NCI-H526 (cell line): ENCODE measurements around the gene CHERP.
"Not testable (repeated sequence)": the region's sequence is repeated elsewhere in the genome, so short reads cannot be mapped to it uniquely, and the experiment has no call there.

Experiments used
- DNase-seq, 2 experiments: peaks; one replicate each; lab custom pipeline; 2025; lab: John Stamatoyannopoulos, UW

The CHERP gene

DNA sequence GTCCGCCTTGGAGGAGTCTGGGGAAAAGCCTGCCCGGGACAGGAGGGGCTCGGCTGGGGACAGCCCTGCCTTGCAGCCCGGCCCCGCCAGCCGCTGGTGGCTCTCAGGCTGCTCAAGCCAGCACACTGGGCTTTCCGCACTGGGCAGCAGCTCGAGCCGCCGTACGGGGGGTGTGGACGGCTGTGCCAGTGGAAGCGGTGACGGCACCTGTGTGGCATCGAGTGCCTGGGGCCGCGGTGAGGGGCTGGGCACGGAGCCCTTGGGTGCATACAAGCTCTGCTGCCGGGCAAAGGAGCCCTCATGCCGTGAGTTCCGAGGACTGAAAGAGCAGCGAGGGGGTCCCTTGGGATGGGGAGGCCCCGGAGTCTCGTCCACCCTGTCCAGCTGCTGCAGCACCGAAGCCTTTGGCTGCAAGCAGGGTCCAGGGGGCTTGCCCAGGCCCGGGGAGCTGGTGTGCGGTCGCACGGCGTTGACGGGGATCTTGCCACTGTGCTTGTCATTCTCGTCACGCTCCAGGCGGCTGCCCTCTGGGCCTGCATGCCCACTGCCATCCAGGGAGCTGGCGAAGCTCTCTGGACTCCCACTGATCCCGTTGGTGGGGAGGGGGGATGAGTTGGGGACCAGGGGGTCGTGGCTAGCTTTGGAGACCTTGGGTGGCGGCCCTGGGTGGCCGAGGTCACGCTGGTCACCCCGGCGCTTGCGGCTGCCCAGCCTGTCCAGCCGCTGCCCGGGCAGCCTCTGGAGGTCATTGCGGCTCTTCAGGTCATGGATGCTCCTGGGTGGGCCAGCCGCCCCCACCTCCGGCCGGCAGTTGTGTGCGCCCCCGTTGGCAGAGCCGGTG, 34.7 kb upstream of the CHERP start:
- no peak for DNase-seq

DNA sequence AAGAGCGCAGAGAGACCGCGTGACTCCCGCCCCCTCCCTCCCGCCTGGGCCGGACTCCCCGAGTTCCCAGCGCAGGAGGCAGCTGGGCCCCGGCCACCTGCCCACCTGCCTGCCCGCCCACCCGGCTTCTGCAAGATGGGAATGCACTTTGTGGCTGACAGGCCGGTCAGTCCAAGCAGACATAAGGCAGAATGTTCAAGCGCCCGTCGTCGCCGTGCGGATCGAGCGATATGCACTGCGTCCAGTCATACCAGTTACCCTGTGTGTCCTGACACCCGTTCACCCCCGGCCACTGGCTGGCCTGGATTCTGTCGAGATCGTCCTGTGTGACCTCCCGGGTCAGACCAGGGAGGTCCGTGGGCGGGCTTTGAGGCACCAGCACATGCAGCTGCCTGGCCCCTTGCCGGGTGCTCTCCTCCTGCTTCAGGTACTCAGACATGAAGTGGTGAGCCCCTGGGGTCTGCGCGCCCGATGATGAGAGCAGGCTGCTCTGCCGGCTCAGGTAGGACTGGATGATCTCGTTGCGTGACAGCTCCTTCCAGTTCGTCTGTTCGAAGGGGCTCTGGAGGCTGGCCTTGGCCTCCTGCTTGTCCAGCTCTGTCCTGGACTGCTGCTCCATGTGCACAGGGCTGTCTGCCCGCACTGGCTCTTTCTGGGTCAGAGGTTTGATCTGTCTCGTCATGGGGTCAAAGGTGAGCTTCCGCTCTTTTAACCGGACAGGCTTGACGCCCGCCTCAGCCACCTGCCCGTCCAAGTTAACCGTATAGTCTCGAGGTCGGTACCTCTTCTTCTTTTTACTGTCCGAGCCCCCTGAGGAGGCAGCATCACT, 33.8 kb upstream of the CHERP start:
- no peak for DNase-seq

DNA sequence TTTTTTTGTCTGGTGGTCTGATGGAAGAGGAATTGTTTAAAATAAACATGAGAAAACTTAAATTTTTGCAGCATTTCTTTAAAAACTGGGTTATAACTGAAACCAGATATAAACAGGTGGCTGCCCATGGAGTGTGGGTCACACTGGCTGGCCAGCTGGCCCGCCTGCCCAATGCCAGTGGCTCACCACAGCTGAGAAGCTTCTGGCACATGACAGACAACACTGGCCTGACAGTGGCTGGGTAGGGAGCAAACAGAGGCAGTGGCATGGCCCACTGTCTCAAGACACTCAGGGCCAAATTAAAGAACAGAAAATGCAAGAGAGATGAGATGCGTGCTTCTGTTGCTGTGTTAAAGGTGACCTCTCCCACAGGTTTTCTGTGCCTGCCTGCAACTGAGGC, 33.0 kb upstream of the CHERP start:
- DNase-seq = no peak

DNA sequence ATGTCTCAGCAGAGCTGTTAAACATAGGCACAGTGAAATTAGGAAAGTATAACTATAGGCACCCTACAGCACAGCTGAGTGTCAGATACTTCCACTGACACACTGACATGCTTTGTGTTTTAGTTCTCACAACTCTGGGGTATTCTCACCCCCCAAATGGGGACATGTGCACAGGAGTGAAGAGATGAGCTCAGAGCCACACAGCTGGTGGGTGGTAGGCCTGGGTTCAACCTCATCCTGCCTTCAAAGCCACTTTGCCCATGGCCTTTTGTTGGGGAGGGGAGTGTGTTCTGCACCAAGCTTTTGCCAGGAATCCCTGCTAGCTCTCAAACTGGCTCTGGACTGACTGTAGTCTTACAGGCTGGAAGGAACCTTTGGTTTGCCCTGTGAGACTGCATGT, 31.7 kb upstream of the CHERP start:
- DNase-seq = no peak

DNA sequence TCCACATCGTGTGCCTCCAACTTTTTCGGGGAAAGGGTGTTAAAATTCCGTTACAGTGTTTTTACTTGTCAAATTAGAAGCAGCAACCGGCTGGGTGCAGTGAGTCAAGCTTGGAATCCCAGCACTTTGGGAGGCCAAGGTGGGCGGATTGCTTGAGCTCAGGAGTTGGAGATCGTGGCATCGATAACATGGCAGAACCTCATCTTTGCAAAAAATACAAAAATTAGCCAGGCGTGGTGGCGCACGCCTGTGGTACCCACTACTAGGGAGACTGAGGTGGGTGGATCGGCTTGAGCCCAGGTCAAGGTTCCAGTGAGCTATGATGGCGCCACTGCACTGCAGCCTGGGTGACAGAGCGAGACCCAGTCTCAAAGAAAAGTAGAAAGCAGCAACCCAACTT, 31.1 kb upstream of the CHERP start:
- no peak for DNase-seq

DNA sequence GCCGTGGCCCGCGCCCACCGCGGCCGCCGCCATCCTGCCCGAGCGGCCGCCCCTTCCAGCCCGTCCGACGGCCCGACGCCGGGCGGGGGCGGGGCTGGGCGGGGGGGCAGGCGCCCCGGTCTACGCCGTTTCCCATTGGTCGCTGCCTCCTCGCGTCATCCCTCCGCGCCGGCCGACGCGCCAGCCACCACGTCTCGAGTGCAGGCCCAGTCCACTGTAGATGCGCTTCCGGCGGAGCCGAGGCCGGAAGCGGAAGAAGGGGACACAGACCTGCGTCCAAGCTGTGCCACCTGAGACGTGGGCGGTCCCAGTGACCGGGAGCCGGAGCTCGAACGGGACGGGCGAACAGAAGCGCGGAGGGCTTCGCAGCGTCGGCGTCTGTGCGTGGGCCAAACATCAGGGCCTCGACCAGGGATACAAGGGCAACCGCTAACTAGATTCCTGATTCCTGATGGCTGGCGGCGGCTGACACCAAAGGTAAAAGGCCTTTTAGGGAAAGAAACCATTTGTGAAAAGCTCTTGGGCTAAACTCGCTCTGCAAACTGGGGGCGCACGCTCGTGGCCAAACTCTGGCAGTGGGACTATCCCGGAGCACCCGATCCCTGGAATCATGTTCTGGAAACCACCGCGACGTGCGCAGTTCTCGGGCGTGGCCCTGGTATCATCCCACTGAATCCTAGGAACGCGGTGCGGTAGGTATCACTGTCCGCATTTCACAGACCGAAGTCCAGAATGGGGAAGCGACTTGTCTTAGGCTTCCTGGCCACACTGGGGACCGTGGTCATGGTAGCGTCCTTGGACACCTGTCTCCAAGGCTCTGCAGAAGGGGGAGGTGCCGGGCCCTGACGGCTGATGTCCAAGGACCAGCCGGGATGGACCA, 30.3 kb upstream of the CHERP start, which contains the start of gene SLC35E1:
SLC35E1 (minus strand) TSS at position 84 of the 880 bp plus-strand sequence; CDS start at position 33, 51 bp downstream.
- peak; percentile 91 to 94 for DNase-seq

DNA sequence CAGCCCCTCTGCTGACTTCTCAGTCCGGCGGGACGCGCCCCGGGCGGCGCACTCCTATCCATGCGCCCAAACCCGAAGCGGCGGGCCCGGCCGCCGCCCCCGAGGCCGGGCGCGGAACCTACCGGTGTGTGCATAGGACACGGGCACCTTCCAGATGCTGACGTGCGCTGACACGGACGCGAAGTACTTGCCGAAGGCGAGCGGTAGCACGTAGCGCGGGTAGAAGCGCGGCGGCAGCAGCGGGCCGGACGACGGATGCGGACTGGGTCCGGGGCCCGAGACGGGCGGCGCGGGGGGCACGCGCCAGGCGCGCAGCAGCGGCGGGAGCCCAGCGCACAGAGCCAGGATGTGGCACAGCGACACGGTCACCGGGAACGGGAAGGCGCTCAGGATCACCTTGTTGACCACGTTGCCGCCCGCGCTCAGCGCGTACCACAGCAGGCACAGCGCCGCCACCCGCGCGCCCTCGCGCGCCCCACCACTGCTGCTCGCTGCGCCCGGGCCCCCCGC, 29.6 kb upstream of the CHERP start:
- DNase-seq = peak in 1 of 2 experiments; percentile 36

DNA sequence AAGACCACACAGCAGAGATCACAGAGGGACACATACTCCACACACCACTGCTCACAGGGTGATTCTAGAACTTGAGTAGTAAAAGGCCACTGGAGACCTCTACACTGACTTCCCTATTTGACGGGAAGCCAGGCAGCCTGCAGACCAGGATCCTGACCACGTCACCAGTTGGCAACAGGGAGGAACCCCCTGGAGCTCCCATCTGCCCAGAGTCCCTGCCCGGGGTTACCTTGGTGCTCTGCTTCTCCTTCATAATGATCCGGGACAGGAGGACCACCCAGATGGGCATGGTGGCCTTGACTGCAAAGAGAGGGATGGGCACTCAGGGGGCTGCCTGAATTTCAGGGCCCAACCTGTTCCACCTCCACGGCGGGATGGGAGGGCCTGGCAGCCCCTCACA, 29.0 kb upstream of the CHERP start:
- no peak for DNase-seq

DNA sequence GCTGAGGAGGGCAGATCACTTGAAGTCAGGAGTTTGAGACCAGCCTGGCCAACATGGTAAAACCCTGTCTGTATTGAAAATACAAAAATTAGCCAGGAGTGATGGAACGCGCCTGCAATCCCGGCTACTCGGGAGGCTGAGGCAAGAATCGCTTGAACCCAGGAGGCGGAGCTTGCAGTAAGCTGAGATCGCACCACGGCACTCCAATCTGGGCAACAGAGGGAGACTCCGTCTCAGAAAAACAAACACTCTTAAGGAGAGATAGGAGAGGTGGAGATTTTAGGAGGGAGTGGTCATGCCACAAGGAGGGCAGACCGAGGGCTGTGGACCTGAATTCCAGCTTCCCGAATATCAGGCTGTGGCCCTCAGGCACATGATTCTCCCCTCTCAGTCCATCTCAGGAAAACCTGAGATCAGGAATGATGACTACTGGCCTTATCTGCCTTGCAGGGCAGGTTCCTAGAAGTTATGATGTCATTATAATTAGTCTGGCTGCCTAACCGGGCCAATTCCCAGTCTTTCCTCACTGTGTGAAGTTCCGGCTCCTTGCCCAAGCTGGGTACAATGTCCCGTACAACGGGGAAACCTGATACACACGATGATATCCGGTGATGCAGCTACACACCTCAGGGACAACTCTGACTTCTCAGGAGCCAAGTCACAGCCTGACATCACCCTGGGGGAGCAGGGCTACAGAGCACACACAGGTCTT, 27.5 kb upstream of the CHERP start:
- no peak for DNase-seq

DNA sequence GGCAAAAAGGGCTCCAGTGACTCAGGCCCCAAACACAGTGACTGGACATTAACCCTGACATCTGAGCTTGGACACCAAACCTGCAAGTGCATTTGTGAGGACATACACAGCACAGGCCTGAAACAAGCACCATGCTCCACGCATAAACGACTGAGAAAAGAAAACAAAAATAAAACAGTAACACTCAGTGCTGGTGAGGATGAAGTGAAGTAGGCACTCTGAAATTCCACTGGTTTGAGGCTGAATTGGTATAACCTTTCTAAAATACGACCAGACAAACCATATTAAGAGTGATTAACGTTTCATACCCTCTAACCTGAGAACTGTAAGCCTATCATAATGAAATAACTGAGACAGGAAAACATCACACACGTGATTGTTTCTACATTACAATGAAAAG, 24.5 kb upstream of the CHERP start:
- DNase-seq = no peak

DNA sequence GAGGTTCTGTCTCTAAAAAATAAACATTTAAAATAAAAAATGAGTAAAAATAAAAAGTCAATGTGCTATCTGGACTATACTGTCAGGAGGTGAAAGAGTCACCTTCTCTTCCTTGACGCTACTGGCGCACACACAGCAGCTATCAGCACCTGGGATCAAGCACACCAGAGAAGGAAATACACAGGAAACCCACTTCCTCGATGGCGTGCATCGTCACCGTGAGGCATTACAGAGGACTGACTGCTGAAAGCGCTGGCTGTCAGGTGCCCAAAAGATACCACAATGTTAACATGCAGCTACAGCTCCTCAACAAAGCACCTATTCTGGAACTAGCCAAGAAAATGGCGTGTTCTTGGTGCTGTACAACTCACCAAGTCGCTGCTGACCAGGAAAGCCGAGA, 23.9 kb upstream of the CHERP start:
- DNase-seq = no peak

DNA sequence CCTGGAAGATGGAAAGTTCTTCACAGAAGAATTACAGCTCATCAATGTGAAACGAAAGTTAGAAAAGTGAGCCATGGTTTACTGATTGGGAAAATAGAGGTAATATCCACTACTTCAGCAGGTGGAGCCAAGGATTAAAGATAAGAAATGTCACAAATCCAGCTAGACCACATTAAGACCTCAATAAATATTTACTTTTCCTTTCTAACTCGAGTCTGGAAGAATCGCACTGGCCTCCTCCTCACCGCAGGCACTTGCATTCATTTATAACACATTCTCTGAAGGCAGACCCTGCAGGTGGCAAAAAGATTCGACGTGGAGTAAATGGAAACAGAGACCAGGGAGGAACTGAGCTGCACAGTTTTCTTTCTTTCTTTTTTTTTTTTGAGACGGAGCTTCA, 22.6 kb upstream of the CHERP start:
- no peak for DNase-seq

DNA sequence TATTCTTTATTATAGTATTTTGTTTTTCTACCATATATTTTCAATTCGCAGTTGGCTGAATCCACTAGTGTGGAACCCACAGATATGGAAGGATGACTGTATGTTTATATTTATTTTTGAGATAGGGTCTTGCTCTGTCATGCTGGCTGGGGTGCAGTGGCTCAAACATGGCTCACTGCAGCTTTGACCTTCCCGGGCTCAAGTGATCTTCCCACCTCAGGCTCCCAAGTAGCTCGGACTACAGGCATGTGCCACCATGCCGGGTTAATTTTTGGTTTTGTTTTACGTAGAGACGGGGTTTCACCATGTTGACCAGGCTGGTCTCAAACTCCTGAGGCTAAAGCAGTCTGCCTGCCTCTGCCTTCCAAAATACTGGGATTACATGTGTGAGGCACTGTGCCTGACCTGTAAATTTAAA, 20.4 kb upstream of the CHERP start:
- no peak for DNase-seq

DNA sequence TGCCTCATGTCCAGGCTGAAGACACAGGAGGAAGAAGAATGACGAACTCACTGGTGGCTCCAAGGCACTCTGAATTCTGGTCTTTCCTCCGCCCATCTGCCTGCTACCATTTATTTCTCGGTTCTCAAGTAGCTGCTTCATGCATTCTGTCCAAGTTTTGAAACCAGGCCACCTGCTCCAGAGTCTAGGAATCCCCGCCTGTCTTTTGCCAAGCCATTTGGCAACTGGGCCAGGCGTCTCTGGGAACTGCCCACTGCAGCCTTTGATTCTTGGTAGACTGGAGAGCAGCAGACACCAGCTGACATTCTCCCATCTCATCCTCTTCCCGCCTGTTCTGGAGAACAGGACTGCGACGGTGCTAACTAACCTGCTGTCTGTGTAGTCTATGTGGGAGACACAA, 19.1 kb upstream of the CHERP start:
- DNase-seq = no peak

DNA sequence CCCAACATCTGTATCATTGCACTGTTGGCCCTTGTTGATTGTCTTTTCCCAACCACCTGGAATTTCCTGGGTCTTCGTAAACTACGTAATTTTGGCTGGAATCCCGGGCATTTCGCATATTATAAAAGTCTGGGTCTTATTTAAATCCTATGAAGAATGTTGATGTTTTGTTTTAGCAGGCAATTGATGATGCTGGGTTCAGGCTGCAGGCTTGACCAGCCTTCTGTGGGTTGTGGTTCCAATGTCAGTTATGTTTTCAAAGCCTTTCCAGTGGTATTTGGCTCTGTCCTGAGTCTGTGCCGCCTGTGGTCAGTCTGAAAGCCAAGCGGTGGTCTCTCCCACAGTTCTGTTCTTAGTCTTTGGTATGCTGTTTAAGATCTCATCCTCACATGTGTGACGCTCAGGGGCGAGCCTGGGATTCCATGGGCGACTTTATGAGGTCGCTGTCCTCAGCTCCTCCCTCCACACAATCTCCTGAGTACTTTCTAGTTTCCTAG, 17.6 kb upstream of the CHERP start:
- DNase-seq = no peak

DNA sequence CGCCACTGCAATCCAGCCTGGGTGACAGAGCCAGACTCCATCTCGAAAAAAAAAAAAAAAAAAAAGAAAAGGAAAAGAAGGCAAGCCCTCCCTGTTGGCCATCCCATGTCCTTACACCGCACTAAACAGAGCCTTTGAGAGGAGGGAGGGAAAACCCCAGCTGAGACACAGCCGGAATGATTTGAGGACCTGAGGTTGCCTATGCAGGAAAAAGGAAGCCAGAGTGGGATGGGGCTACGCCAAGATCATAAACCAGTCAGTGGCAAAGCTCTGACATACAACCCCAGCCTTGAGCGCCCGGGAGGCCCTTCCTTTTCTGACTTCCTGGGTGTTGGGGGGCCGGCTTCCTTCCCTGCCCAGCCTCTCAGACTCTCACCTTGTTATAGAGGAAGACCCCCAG, 12.5 kb upstream of the CHERP start:
- DNase-seq = no peak

DNA sequence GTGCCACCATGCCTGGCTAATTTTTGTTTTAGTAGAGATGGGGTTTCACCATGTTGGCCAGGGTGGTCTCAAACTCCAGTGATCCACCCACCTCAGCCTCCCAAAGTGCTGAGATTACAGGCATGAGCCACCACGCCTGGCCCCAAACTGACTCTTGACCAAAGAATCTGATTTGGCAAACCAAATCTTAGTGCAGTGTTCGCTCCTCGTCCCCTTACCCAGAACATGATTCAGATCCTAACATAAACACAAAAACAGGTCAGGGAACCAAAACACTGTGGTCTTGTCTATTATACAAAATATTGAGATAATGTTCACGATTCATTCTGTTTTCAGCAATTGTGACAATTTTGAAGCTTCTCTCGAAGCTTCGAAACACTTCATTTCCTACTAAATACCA, 9.7 kb upstream of the CHERP start:
- not testable (repeated sequence) for DNase-seq

DNA sequence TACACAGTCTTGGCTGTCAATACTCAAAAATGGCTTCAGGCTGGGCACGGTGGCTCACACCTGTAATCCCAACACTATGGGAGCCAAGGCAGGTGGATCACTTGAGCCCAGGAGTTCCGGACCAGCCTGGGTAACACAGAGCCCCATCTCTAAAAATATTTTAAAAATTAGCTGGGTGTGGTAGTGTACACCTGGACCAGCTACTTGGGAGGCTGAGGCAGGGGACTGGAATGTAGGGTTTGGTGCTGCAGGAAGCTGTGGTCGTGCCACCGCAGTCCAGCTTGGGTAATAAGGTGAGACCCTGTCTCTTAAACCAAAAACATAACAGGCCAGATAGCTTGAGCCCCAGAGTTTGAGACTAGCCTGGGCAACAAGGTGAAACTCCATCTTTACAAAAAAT, 6.7 kb upstream of the CHERP start:
- no peak for DNase-seq

DNA sequence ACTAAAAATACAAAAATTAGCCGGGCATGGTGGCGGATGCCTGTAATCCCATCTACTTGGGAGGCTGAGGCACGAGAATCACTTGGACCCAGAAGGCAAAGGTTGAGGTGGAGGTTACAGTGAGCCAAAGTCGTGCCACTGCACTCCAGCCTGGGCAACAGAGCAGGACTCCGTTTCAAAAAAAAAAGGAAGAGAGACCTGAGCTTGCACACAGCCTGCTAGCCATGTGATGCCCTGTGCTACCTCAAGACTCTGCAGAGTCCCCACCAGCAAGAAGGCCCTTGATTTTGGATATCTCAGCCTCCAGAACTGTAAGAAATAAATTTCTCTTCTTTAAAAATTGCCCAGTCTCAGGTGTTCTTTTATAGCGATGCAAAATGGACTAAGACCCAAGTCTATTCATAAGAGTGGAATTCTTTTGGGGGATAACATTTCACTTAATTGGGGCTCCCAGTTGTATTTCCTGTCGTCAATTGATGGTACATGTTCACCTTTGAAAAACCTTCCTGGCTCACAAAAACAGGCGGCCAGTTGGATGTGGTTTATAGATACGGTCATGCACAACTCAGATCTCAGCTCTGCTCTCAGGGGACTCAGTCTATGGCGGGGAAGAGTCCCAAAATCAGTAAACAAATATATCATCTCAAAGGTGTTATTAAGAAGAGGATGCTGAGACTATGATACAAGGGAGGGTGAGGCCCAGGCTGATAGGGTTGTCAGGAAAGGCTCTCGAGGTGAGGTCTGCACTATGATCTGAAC, 2.4 kb upstream of the CHERP start:
- no peak for DNase-seq

DNA sequence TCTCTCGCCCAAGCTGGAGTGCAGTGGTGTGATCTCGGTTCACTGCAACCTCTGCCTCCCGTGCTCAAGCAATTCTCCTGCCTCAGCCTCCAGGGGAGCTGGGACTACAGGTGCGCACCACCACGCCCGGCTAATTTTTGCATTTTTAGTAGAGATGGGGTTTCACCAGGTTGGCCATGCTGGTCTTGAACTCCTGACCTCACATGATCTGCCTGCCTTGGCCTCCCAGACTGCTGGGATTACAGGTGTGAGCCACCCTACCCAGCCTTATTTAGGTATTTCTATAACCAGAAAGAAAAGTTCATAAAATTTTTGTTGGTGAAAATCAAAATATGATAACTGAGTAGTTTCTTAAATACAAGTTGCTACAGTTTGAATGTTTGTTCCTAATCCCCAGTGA, 1.5 kb upstream of the CHERP start:
- not testable (repeated sequence) for DNase-seq
